CD4-positive, alpha-beta T cell treated with Interleukin-12 subunit alpha and Interleukin-12 subunit beta, for 1 hour (primary cell): ENCODE results near the gene DTNB.
"Not testable (repeated sequence)": the region's sequence is repeated elsewhere in the genome, so short reads cannot be mapped to it uniquely, and the experiment has no call there.

Experiments
- DNase-seq: peaks from one replicate; pipeline ENCODE4 v3.0.0-alpha.2; 2020

Gene DTNB

GRCh38 chr2:25535411-25536289 lies 137.7 kb downstream of the DTNB start:
- not testable (repeated sequence) for DNase-seq

- not testable (repeated sequence) for DNase-seq
Observed at GRCh38 chr2:25534937-25535336, 138.4 kb downstream of the DTNB start.

- DNase-seq: no peak
Observed at GRCh38 chr2:25534455-25534854, 138.9 kb downstream of the DTNB start.

GRCh38 chr2:25533771-25534170 lies 139.6 kb downstream of the DTNB start:
- not testable (repeated sequence) for DNase-seq

DNA sequence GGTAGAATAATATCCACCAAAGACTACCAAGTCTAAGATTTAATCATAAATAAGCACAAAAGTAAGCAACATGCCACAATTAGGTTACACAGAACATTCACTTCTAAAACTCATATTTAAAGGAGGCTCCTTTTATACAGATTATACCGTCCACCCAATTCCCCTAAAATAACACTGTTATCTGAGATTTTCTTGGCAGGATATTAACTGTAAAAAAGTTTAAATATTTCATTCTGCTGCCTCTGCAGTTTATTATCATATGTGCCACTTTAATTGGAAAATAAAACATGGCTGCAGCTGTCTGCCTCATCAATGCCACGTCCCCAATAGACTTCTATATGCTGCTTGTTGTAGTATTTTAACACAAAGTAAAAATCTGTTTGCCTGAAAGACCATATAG lies 140.9 kb downstream of the DTNB start:
- DNase-seq: no peak

- no peak for DNase-seq
Observed at GRCh38 chr2:25529034-25529433, 144.3 kb downstream of the DTNB start.

DNA sequence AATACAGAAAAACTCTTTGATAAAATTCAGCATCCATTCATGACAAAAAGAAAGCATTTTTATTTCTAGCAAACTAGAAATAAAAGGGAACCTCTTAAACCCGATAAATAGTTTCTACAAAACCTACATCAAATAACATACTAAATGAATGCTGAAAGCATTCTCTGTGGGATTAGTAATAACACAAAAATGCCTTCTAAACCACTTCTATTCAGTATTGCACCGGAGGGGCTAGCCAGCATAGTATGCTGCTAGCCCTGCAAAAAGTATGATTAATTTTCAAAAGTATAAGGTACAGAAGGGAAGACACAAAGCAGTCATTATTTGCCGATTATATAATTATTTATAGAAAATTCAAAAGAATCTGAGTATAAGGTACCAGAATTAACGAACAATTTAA lies 145.2 kb downstream of the DTNB start:
- no peak for DNase-seq

DNA sequence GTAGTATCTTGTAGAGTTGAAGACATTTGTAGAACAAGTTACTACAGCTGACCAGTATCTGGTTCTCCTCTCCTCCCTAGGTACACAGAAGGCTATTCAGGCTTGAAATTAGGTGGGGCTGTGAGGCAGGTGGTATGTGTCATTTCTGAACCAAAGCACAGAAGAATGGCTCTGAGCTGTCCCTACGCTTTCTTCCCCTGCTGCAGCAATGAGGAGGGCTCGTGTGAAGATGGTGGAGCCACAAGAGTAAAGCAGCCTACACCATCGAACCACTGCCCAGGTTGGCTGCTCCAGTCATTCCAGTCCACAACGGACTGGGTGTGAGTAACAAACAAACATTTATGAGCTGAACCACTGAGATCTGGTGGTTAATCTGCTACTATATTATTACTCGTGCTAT lies 148.9 kb downstream of the DTNB start:
- DNase-seq: no peak

DNA sequence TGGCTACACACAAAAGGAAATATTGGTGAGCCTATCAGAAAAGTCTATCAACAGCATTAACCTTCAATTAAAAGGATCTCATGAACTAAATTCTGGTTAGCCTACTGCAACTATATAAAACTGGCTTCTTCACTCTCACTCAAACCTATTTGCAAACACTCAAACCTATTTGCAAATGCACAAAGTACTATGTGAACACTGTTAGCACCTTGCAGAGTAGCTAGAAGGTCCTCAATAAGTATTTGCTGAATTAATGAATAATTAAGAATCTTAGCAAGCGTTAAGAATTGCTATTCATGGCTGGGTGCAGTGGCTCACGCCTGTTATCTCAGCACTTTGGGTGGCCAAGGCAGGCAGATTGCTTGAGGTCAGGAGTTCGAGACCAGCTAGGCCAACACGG lies 150.3 kb downstream of the DTNB start:
- no peak for DNase-seq

GRCh38 chr2:25521665-25522387 lies 151.6 kb downstream of the DTNB start:
- DNase-seq: peak; percentile 80

DNA sequence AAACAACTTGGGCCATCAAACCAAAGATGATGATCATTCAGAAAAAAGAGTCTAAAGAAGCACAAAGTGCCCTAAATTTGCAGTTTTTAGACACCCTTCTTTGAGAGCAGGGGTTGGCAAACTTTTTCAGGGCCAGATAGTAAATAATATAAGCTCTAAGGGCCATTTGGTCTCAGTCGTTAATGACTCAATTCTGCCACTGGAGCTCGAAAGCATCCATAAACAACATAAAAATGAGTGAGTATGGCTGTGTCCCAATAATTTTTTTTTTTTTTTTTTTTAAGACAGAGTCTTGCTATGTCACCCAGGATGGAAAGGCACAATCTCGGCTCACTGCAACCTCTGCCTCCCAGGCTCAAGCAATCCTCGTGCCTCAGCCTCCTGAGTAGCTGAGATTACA lies 152.3 kb downstream of the DTNB start:
- DNase-seq: no peak

GRCh38 chr2:25517701-25518100 lies 155.7 kb downstream of the DTNB start:
- no peak for DNase-seq

GRCh38 chr2:25514043-25514637 lies 159.2 kb downstream of the DTNB start:
- no peak for DNase-seq

- no peak for DNase-seq
Observed at GRCh38 chr2:25512707-25513106, 160.7 kb downstream of the DTNB start.

DNA sequence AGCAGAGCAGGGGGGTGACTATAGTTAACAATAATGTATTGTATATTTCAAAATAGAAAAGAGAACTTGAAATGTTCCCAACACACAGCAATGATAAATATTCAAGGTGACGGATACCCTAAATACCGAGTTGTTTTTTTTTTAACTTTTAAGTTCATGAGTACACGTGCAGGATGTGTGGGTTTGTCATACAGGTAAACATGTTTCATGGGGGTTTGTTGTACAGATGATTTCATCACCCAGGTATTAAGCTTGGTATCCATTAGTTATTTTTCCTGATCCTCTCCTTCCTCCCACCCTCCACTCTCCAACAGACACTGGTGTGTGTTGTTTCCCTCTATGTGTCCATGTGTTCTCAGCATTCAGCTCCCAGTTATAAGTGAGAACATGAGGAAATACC lies 167.2 kb downstream of the DTNB start:
- DNase-seq: no peak

DNA sequence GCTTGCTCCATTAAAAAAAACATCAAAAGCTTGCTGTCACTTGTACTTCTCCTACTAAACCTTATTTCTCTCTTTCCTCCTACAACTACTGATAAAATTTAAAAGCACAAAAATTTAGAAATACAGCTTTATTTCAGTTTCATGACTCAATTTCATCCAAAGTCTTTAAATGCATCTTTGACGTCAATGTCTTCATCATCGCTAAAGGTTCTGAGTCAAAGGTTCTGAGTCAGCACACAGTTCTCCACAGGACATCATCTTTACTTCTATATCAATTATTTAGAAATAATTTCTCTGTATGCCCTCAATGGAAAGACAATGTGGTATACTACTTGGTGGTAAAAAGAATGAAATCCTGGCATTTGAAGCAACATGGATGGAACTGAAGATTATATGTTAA lies 167.8 kb downstream of the DTNB start:
- no peak for DNase-seq

DNA sequence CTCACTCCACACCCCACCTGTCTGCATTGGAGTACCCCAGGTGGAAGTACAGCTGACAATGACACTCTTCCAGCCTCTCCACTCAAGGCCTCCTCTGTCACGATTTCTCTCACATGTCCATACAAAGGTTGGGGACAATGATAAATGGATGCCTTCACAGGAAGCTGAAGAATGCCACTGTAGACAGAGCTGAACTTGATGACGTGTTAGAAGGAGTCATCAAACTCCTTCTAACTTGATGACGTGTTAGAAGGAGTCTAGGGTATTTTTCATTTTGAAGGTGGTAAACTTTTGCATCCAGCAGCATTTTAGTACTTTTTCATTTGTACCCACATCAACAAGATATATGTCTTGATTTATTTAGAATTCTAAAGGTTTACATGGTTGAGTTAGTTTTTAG lies 168.2 kb downstream of the DTNB start:
- DNase-seq: no peak

DNA sequence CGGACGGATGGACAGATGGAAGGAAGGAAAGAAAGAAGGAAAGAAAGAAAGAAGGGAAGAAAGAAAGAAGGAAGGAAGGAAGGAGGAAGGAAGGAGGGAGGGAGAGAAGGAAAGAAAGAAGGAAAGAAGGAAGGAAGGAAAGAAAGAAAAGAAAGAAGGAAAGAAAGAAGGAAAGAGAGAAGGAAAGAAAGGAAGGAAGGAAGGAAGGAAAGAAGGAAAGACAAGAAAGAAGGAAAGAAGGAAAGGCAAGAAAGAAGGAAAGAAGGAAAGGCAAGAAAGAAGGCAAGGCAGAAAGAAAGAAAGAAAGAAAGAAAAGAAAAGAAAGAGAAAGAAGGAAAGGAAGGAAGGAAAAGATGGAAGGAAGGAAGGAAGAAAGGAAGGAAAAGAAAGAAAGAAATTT lies 169.1 kb downstream of the DTNB start:
- DNase-seq: no peak

DNA sequence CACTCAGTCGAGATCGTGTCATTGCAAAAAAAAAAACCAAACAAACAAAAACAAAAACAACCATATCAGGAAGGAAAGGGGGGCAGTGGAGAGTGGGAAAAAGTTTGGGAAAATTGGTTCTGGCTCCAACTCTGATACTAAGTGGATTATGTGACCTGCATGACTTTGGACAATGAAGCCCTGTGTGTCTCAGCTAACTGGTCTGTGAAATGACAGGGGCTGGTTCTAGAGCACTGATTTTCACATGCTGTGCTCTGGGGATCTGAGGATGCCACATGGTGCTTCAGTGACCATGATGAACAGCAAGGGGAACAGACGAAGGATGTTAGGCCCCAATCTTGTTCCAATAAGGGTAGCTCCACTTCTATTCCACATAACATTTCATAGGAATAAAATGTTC lies 174.2 kb downstream of the DTNB start:
- no peak for DNase-seq

DNA sequence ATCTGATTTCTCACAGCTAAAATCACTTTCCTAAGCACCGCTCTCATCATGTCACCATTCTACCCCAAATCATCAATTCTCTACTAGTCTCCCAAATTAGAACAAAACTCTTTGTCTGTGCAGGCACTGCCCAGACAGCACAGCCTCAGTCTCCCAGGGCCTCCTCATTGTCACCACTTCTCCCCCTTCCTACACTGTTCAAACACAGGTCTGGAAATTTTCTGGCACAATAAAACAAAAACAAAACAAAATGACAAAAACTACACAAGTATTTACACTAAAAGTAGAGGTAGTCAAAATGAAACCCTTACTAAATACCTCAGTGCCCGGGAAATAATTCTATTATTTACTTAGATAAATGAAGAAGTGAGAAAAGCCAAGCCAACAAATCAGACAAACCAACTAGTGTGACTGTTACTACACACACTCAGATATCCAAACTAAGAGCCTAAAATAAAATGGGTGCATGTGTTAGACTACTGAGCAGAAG lies 175.4 kb downstream of the DTNB start:
- DNase-seq: no peak

GRCh38 chr2:25497229-25497917 lies 176.0 kb downstream of the DTNB start:
- no peak for DNase-seq

DNA sequence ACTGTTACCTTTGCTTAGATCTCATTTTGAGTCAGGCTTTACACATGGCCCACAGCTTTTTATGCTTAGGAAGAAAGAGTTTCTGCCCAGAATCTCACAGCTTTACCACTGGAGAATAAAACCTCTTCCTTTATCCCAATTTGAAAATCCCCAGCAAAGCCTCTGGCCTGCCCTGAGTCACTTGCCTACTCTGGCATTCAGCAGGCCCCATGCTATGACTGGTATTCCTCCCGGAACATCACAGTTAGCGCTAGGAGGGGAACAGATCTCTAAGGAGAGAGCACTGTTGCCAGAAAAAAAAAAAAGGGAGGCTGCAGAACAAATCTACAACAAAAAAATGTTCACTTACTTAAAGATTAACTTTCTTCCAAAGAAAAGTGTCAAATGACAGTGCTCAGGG lies 178.8 kb downstream of the DTNB start:
- DNase-seq: no peak

- DNase-seq: no peak
Observed at GRCh38 chr2:25493207-25493606, 180.2 kb downstream of the DTNB start.
